Testis (tissue), 2 donors: ENCODE data around the gene GABRQ.

Experiments
- CTCF ChIP-seq, 3 experiments: fragments of 450-650 bp in 2 of 3; fragments of 200-600 bp in 1 of 3; sonication (generic) in 1 of 3; IDR thresholded peaks; one replicate each; pipeline ENCODE4 v1.5.1; 2016 to 2019; ENCODE audit warnings: antibody characterized with exemption in 3 of 3, mild to moderate bottlenecking in 2 of 3, moderate library complexity in 1 of 3
- POLR2A ChIP-seq: fragments of 450-650 bp; IDR thresholded peaks from one replicate; pipeline ENCODE4 v1.6.1; 2017; ENCODE audit warnings: antibody characterized with exemption, mild to moderate bottlenecking, moderate library complexity

GRCh38 chrX:152639426-152639825 is 1.7 kb downstream of the GABRQ start:
- no peak for TF ChIP-seq POLR2A
- TF ChIP-seq CTCF (IDR thresholded peaks at IDR 0.05) = no peak
